Suppressor macrophage treated with lipopolysaccharide for 4 hours (primary cell): ENCODE measurements around the gene PIM3.

Source experiments
- DNase-seq: peaks from one replicate; pipeline ENCODE4 v3.0.0-alpha.2; 2020

PIM3 gene

GRCh38 chr22:49943771-49944398, 16.7 kb upstream of the PIM3 start:
- DNase-seq = no peak

DNA sequence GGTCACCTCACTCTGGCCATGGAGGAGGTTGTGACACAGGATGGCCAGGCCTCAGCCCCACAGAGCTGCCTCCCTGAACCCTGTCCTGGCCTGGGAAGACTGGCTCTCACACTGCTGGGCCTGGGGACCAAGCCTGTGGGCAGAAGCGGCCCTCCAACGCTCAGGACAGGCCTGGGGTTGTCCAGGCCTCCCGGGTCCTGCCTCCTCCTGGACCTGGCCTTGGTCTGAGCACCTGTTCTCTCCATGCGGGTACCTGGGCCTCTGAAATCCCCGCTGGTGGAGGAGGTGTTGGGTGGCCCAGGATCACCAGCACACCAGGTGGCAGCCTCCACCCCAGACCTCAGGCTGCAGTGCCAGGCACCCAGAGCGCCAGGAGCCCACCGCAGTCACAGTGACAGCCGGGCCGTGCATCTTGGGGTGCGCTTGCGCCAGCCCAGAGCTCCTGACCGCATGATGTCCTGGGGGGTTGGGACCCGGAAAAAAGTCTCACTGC, 16.1 kb upstream of the PIM3 start:
- DNase-seq = no peak

DNA sequence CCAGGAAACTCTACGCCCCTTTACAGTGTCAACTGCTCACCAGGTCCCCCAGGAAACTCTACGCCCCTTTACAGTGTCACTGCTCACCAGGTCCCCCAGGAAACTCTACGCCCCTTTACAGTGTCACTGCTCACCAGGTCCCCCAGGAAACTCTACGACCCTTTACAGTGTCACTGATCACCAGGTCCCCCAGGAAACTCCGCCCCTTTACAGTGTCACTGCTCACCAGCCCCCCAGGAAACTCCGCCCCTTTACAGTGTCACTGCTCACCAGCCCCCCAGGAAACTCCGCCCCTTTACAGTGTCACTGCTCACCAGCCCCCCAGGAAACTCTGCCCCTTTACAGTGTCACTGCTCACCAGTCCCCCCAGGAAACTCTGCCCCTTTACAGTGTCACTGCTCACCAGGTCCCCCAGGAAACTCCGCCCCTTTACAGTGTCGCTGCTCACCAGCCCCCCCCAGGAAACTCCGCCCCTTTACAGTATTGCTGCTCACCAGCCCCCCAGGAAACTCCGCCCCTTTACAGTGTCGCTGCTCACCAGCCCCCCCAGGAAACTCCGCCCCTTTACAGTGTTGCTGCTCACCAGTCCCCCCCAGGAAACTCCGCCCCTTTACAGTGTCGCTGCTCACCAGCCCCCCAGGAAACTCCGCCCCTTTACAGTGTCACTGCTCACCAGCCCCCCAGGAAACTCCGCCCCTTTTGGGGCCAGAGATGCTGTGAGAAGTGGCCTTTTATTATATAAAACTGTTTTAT, 15.4 kb upstream of the PIM3 start:
- peak; percentile 42 for DNase-seq

GRCh38 chr22:49946612-49947295, 13.8 kb upstream of the PIM3 start:
- DNase-seq = no peak

GRCh38 chr22:49947296-49947622, 13.3 kb upstream of the PIM3 start:
- DNase-seq = no peak

- no peak for DNase-seq
Measured at GRCh38 chr22:49948116-49948957, 12.2 kb upstream of the PIM3 start.

DNA sequence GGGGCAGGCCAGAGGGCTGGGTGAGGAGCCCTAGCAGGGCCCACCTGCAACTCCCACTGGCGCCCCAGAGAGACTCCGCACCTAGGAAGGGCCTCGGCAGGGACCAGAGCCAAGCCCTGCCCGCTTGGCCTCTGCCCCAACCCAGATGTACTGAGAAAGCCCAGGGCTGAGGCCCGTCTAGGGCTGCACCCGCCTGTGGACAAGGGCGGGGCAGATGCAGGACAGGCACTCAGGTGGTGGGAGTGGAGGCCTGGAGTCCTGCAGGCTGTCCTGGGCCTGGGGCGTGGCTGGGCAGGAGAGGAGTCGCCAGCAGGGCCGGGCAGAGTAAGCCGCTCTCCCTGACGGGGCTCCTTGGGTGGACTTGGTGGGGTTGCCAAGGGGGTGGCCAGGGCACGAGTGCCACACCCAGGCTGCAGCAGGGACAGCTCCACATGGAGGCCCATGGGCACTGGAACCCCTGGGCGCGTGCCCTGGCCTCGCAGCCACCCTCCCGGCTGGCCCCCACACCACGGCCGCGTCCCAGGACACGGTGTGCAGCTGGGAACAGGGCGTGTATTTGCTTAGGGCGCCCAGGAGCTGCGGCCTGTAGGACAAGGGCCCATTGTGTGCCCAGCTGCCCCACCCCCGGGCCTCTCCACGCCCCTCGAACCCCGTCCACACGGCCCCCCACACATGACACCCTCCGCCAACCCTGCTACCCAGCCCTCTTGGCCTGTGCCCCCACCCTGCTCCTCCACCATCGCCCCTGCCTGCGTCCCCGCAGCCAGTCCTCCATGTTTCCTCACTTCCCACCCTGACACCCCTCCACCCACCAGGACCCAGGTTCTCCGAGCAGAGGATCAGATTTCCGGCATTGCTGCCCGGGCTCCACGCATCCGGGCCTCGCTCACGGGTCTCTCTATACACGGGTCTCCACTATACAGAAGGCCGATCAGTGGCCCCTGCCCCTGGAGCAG, 11.3 kb upstream of the PIM3 start:
- no peak for DNase-seq

DNA sequence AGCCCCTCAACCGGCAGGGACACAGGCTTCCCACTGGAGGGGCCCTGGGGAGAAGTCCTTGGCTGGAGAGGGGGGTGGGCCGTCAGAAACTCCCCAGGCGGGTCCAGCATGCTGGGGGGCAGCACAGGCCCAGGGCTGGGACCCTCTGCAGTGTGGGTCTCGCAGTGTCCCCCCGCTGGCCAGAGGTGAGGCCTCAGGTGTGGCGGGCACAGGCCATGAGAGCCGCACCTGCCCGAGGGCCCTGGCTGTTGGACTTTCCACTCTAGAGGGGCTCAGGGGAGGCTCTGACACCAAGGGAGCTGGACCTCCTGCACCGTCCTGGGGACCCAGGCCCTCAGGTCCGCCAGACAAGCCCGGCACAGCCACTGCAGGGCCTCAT, 10.7 kb upstream of the PIM3 start:
- DNase-seq = no peak

- no peak for DNase-seq
Measured at GRCh38 chr22:49950396-49950994, 10.1 kb upstream of the PIM3 start.

- DNase-seq = peak; percentile 25
Measured at GRCh38 chr22:49951000-49951677, 9.4 kb upstream of the PIM3 start.

DNA sequence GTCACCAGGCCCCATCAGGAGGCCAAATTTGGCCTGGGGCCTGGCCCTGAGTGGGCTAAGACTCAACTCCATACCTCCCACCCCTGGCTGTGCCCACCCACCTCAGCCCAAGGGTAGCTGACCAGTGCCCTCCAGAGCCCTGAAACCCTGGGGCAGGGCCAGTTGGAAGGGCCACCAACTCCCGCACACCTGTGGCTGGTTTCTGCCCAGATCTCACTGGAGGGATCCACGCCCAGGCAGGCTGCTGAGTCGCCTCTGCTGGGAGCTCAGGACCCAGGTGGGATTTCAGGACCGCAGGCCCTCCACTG, 8.9 kb upstream of the PIM3 start:
- DNase-seq = no peak

DNA sequence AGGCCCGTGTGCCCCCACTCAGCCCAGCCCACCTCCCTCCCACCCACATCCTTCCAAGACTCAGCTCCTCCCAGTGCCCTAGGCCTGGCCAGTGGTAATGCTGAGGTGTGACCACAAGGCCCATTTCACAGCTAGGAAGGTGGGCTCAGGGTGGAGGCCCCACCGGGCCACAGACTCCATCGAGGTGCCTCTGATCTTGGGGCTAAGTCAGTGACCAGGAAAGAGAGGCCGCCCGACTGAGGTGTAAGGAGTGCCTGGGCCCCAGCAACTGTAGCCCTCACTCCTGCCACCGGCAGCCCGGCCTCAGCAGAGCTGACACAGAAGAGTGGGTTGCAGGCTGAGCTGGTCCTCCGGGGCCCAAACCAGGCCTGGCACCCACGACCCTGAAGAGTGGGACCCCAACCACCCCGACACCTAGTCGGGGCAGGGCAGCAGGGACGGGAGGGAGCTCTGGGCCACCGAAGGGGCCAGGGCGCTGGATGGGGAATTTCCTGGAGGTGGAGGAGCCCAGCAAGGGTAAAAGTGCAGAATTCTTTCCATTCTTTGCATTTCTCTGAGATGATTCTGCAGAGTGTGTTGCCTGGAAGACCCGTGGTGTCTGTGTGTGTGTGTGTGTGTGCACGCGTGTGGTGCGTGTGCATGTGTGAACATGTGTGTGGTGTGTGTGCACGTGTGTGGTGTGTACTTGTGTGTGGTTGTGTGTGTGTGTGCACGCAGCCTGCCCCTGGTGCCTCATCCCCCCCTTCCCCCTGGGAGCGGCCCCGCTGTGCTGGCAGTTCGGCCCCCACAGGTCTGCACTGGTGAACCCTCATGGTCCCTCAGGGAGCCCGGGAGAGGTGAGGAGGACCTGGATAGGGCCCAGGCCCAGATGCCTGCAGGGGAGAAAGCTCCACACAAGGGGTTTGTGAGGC, 8.3 kb upstream of the PIM3 start:
- no peak for DNase-seq

GRCh38 chr22:49953027-49953679, 7.4 kb upstream of the PIM3 start:
- DNase-seq = no peak

DNA sequence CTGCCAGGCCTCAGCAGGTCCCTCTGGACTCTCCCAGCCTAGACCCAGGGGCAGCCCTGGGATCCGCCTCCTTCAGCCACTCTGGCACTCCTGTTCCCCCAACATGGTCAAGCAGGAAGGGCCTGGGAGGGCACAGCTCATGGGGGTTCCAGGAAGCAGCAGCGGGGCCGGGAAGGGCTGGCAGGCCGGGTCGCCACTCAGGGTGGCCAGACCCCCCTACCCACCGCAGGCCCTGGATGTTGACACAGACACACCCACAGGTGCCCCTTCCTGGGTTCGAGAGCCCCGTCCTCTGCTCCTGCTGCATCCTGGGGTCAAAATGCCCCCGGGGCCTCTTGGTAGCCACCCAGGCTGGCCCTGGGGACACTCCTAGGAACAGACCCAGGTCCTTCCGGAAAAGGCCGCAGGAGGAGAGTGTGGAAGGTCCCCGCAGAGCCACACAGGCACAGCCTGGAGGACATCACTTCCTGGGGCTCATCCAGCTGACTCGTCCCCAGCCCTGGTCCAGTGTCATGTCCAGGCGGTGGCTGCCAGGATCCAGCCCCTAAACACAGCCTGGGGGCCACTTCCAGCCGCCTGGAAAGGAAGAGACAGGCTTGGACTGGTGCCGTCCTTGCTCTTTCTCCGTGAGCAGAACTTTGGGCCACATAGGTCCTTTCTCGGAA, 6.8 kb upstream of the PIM3 start:
- DNase-seq = no peak

DNA sequence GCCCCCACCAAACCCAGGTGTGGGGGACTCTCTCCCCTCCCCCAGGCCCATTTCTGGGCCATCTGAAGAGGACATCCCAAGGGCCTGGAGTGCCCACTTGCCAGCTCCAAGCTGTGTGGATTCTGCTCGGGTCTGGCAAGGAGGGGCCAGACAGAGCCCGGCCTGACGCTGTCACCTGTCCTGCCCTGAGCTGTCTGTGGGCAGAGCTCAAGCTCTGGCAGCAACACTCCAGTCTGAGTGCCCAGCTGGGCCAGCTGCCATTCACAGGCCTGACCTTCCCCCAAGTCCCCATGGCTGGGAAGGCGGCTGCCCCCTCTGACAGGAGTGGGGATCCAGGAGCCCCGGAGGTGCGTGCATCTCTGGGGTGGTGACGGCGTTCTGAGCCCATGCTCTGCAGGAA, 6.2 kb upstream of the PIM3 start:
- DNase-seq = no peak

DNA sequence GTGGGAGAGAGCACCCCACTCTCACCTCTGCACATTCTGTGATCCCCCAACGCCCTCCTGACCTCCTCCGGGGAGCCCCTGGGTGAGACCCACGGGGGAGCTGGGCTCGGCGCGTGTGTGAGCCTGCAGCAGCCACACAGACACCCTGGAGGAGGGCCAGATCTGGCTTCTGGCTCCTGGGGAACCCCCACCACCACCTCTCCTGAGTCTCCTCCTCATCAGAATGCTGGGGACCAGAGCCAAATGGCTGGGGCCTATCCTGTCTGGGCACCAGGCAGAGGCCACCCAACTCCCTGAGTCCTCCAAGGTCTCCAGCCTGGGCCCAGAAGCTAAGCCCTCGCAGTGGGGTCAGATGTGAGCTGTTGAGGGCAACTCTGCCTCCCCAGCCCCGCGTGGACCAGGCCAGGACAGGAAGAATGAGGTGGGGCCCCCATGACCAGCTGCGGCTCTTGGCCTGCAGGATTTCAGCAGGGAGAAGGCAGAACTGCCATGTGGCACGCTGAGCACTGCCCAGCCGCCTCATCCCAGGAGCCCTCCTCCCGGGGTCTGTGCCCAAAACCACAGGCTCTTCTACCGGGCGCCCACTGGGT, 5.5 kb upstream of the PIM3 start:
- no peak for DNase-seq

DNA sequence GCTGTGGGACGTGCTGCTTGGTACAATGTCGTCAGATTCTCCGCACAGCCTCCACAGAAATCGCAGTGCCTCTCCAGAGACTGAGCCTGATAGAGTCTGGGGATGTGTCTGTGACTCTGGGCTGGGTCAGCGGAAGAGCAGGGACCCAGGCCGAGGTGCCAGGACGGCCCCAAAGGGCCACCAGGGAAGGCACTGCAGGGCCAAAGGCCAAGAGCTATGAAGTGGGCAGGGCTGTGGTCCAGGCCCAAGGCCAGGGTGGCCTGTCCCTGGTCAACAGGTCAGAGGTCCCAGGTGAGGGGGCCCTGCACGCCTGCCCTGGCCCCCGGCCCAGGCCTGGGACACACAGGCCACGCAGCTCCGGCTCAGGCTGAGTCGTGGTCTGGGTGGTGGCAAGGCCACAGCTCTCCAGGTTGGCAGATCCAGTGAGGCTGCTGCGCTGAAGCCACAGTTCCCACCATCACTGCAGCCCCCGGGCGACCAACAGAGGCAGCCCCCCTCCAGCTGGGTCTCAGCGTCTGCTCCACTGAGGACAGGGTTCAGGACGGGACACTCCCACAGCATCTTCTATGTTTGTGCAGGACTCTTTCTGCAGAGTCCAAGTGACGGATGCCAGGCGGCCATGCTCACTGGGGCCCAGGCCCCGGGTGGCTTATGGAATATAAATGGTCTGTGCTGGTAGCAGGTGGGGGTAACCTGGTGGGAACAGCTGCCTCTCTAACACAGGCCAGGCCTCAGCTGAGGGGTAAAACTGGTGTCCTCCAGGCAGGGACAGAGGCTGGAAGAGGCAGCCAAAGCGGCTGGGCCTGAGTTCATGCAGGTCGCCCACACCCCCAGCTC, 4.8 kb upstream of the PIM3 start:
- DNase-seq = no peak

- no peak for DNase-seq
Measured at GRCh38 chr22:49956418-49956770, 4.2 kb upstream of the PIM3 start.
